GM12878 (cell line): ENCODE data around the gene GGT6. TPM values are rescaled to one million over a fixed set of nuclear protein-coding genes. Genes with fewer than 3 reads are reported as not detected.

Experiments
- ATF7 ChIP-seq: fragments of 450-650 bp; IDR thresholded peaks from 2 replicates; pipeline ENCODE4 v1.6.1; 2016; ENCODE audit warnings: low read depth, mild to moderate bottlenecking
- CEBPB ChIP-seq, 2 experiments: fragments of 150-350 bp in 1 of 2; IDR thresholded peaks; 2 replicates each; pipeline ENCODE4 v1.6.1; 2012 to 2014; ENCODE audit warnings: low read depth in 2 of 2, low read length in 2 of 2, borderline replicate concordance in 1 of 2, inconsistent platforms in 1 of 2
- CREM ChIP-seq: IDR thresholded peaks from 2 replicates; pipeline ENCODE4 v1.6.1; 2014; ENCODE audit warnings: antibody characterized with exemption, low read depth
- CUX1 ChIP-seq: IDR thresholded peaks from 2 replicates; pipeline ENCODE4 v1.6.1; 2012; ENCODE audit warnings: improper control_type of control experiment, low read depth, low read length; ENCODE audit not compliant: insufficient replicate concordance
- E2F8 ChIP-seq: fragments of 450-650 bp; IDR thresholded peaks from 2 replicates; pipeline ENCODE4 v1.6.1; 2018; ENCODE audit warnings: mild to moderate bottlenecking, low read depth, moderate library complexity; ENCODE audit not compliant: partially characterized antibody
- ETV6 ChIP-seq, 2 experiments: fragments of 450-650 bp in 1 of 2; IDR thresholded peaks in 1 of 2; conservative IDR thresholded peaks in 1 of 2; 2 replicates each; pipeline ENCODE4 v1.6.1; 2014; ENCODE audit warnings: antibody characterized with exemption in 1 of 2, borderline replicate concordance in 1 of 2, low read depth in 1 of 2, mild to moderate bottlenecking in 1 of 2, moderate library complexity in 1 of 2
- FOS ChIP-seq: IDR thresholded peaks from 3 replicates; pipeline ENCODE4 v1.6.1; 2011; ENCODE audit warnings: borderline replicate concordance; ENCODE audit not compliant: insufficient read length; ENCODE audit errors: extremely low read depth
- GATAD2B ChIP-seq: fragments of 450-650 bp; conservative IDR thresholded peaks from 2 replicates; pipeline ENCODE4 v1.6.1; 2017; ENCODE audit warnings: low read depth, mild to moderate bottlenecking, moderate library complexity
- IKZF1 ChIP-seq: fragments of 450-650 bp; conservative IDR thresholded peaks from 2 replicates; pipeline ENCODE4 v1.6.1; 2017; ENCODE audit warnings: antibody characterized with exemption, mild to moderate bottlenecking
- IRF3 ChIP-seq: fragments of 450-650 bp; IDR thresholded peaks from 2 replicates; pipeline ENCODE4 v1.6.1; 2014; ENCODE audit warnings: mild to moderate bottlenecking
- NR2F1 ChIP-seq: fragments of 450-650 bp; conservative IDR thresholded peaks from 2 replicates; pipeline ENCODE4 v1.6.1; 2017; ENCODE audit warnings: mild to moderate bottlenecking
- RUNX3 ChIP-seq: IDR thresholded peaks from 2 replicates; pipeline ENCODE4 v1.6.1; 2012; ENCODE audit warnings: low read length, inconsistent platforms
- polyA plus RNA-seq, 11 experiments: library from polyadenylated mRNA; depleted of rRNA in 4 of 11; unstranded in 6 of 11; stranded (reverse) in 5 of 11; fragments of >200 nt; fragmentation: Nextera tagmentation in 4 of 11; fragmentation: Illumina TruSeq in 1 of 11; extraction: Ambion mirVana in 4 of 11; extraction: Trizol in 1 of 11; gene quantifications; 1 replicate in 1 of 11; 2 replicates in 10 of 11; pipeline versions ENCODE4 v1.2.1 to v1.2.3, GENCODE V29; 2011 to 2016; ENCODE audit warnings: inconsistent platforms in 2 of 11, missing spikeins in 2 of 11, low read depth in 1 of 11
- total RNA-seq, 4 experiments: library from RNA; depleted of rRNA in 3 of 4; stranded (reverse); fragments of >200 nt in 3 of 4; fragmentation: Illumina TruSeq in 1 of 4; extraction: Trizol in 1 of 4; gene quantifications; 2 replicates each; pipeline versions ENCODE4 v1.2.1 to v1.2.3, GENCODE V29; 2013 to 2021
- TF ChIP-seq, protein P1 (sequence below): IDR thresholded peaks from 2 replicates; pipeline ENCODE4 v1.6.1; 2011; ENCODE audit warnings: borderline replicate concordance, low read depth, mild to moderate bottlenecking, moderate library complexity, mixed read lengths, low read length; ENCODE audit not compliant: insufficient read depth; ENCODE audit errors: extremely low read length
- TF ChIP-seq, protein P2 (sequence below): fragments of 450-650 bp; conservative IDR thresholded peaks from 2 replicates; pipeline ENCODE4 v1.6.1; 2017; ENCODE audit warnings: mild to moderate bottlenecking, moderate library complexity
- TF ChIP-seq, protein P3 (sequence below): IDR thresholded peaks from 2 replicates; pipeline ENCODE4 v1.6.1; 2011; ENCODE audit warnings: borderline replicate concordance, low read depth, mild to moderate bottlenecking, moderate library complexity, low read length; ENCODE audit not compliant: insufficient read depth, poor library complexity, severe bottlenecking

The GGT6 gene
- total and polyA plus RNA-seq, 10 of the 15 experiments (the other 5 are each of a cell fraction or from before 2014, with no cell fraction given) = 0.01 to 0.26 (median 0.13) TPM; not detected in 5

GRCh38 chr17:4573669-4574068 lies 13.3 kb upstream of the GGT6 start (continued):
- TF ChIP-seq, protein P1, sequence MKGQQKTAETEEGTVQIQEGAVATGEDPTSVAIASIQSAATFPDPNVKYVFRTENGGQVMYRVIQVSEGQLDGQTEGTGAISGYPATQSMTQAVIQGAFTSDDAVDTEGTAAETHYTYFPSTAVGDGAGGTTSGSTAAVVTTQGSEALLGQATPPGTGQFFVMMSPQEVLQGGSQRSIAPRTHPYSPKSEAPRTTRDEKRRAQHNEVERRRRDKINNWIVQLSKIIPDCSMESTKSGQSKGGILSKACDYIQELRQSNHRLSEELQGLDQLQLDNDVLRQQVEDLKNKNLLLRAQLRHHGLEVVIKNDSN = peak; percentile 35
- TF ChIP-seq, protein P2, sequence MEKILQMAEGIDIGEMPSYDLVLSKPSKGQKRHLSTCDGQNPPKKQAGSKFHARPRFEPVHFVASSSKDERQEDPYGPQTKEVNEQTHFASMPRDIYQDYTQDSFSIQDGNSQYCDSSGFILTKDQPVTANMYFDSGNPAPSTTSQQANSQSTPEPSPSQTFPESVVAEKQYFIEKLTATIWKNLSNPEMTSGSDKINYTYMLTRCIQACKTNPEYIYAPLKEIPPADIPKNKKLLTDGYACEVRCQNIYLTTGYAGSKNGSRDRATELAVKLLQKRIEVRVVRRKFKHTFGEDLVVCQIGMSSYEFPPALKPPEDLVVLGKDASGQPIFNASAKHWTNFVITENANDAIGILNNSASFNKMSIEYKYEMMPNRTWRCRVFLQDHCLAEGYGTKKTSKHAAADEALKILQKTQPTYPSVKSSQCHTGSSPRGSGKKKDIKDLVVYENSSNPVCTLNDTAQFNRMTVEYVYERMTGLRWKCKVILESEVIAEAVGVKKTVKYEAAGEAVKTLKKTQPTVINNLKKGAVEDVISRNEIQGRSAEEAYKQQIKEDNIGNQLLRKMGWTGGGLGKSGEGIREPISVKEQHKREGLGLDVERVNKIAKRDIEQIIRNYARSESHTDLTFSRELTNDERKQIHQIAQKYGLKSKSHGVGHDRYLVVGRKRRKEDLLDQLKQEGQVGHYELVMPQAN = no peak
- TF ChIP-seq CUX1 = no peak
- TF ChIP-seq, protein P3, sequence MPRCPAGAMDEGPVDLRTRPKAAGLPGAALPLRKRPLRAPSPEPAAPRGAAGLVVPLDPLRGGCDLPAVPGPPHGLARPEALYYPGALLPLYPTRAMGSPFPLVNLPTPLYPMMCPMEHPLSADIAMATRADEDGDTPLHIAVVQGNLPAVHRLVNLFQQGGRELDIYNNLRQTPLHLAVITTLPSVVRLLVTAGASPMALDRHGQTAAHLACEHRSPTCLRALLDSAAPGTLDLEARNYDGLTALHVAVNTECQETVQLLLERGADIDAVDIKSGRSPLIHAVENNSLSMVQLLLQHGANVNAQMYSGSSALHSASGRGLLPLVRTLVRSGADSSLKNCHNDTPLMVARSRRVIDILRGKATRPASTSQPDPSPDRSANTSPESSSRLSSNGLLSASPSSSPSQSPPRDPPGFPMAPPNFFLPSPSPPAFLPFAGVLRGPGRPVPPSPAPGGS = peak; percentile 63
- TF ChIP-seq GATAD2B = no peak
- no peak for TF ChIP-seq FOS
- peak; percentile 46; the same call in 1 of the 2 replicates for TF ChIP-seq NR2F1
- no peak for TF ChIP-seq ETV6 (conservative IDR thresholded peaks at IDR 0.05 in 1 of 2, IDR thresholded peaks at IDR 0.05 in 1 of 2; ENCODE audit: borderline replicate concordance in 1 of 2, low read depth in 1 of 2)
- TF ChIP-seq IKZF1 = peak; percentile 38
- no peak for TF ChIP-seq CREM
- TF ChIP-seq E2F8 = no peak
- peak; percentile 49; the same call in 1 of the 2 replicates for TF ChIP-seq RUNX3
- TF ChIP-seq IRF3 = no peak
- no peak for TF ChIP-seq ATF7
- TF ChIP-seq CEBPB (IDR thresholded peaks at IDR 0.05; ENCODE audit: borderline replicate concordance in 1 of 2, low read depth in 2 of 2, low read length in 2 of 2) = no peak
